Neural cell (in vitro differentiated cells): Measurements from ENCODE around the gene C1orf115.

Source experiments
- EP300 ChIP-seq: fragments of 450-650 bp; conservative IDR thresholded peaks from 2 replicates; pipeline ENCODE4 v1.6.1; 2014; ENCODE audit warnings: antibody characterized with exemption, mild to moderate bottlenecking, moderate library complexity; ENCODE audit not compliant: poor library complexity, severe bottlenecking
- MXI1 ChIP-seq: fragments of 450-650 bp; conservative IDR thresholded peaks from 2 replicates; pipeline ENCODE4 v1.6.1; 2014; ENCODE audit warnings: antibody characterized with exemption, mild to moderate bottlenecking; ENCODE audit not compliant: poor library complexity, severe bottlenecking
- POLR2AphosphoS5 ChIP-seq: IDR thresholded peaks from 2 replicates; pipeline ENCODE4 v1.6.1; 2012
- RAD21 ChIP-seq: fragments of 450-650 bp; conservative IDR thresholded peaks from 2 replicates; pipeline ENCODE4 v1.6.1; 2014; ENCODE audit warnings: antibody characterized with exemption, mild to moderate bottlenecking, moderate library complexity
- TAF1 ChIP-seq: IDR thresholded peaks from 2 replicates; pipeline ENCODE4 v1.6.1; 2012; ENCODE audit warnings: low read depth
- TF ChIP-seq, protein P1 (sequence below): fragments of 450-650 bp; IDR thresholded peaks from 2 replicates; pipeline ENCODE4 v1.5.1; 2014; ENCODE audit warnings: antibody characterized with exemption, mild to moderate bottlenecking, moderate library complexity; ENCODE audit not compliant: poor library complexity, severe bottlenecking
- TF ChIP-seq, protein P2 (sequence below): IDR thresholded peaks from 2 replicates; pipeline ENCODE4 v1.6.1; 2012; ENCODE audit warnings: borderline replicate concordance

GRCh38 chr1:220705782-220706181 lies 15.6 kb downstream of the C1orf115 start:
- TF ChIP-seq, protein P1, sequence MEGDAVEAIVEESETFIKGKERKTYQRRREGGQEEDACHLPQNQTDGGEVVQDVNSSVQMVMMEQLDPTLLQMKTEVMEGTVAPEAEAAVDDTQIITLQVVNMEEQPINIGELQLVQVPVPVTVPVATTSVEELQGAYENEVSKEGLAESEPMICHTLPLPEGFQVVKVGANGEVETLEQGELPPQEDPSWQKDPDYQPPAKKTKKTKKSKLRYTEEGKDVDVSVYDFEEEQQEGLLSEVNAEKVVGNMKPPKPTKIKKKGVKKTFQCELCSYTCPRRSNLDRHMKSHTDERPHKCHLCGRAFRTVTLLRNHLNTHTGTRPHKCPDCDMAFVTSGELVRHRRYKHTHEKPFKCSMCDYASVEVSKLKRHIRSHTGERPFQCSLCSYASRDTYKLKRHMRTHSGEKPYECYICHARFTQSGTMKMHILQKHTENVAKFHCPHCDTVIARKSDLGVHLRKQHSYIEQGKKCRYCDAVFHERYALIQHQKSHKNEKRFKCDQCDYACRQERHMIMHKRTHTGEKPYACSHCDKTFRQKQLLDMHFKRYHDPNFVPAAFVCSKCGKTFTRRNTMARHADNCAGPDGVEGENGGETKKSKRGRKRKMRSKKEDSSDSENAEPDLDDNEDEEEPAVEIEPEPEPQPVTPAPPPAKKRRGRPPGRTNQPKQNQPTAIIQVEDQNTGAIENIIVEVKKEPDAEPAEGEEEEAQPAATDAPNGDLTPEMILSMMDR: no peak
- TF ChIP-seq POLR2AphosphoS5 (no peak), MXI1 (no peak), RAD21 (no peak), TAF1 (no peak), EP300 (no peak)
- TF ChIP-seq, protein P2, sequence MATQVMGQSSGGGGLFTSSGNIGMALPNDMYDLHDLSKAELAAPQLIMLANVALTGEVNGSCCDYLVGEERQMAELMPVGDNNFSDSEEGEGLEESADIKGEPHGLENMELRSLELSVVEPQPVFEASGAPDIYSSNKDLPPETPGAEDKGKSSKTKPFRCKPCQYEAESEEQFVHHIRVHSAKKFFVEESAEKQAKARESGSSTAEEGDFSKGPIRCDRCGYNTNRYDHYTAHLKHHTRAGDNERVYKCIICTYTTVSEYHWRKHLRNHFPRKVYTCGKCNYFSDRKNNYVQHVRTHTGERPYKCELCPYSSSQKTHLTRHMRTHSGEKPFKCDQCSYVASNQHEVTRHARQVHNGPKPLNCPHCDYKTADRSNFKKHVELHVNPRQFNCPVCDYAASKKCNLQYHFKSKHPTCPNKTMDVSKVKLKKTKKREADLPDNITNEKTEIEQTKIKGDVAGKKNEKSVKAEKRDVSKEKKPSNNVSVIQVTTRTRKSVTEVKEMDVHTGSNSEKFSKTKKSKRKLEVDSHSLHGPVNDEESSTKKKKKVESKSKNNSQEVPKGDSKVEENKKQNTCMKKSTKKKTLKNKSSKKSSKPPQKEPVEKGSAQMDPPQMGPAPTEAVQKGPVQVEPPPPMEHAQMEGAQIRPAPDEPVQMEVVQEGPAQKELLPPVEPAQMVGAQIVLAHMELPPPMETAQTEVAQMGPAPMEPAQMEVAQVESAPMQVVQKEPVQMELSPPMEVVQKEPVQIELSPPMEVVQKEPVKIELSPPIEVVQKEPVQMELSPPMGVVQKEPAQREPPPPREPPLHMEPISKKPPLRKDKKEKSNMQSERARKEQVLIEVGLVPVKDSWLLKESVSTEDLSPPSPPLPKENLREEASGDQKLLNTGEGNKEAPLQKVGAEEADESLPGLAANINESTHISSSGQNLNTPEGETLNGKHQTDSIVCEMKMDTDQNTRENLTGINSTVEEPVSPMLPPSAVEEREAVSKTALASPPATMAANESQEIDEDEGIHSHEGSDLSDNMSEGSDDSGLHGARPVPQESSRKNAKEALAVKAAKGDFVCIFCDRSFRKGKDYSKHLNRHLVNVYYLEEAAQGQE: no peak
